Measurements from ENCODE around the gene SORL1-AS1.
A peak's percentile ranks its signal among the peaks of the same experiment; 100 is the strongest.

SORL1-AS1 gene

DNA sequence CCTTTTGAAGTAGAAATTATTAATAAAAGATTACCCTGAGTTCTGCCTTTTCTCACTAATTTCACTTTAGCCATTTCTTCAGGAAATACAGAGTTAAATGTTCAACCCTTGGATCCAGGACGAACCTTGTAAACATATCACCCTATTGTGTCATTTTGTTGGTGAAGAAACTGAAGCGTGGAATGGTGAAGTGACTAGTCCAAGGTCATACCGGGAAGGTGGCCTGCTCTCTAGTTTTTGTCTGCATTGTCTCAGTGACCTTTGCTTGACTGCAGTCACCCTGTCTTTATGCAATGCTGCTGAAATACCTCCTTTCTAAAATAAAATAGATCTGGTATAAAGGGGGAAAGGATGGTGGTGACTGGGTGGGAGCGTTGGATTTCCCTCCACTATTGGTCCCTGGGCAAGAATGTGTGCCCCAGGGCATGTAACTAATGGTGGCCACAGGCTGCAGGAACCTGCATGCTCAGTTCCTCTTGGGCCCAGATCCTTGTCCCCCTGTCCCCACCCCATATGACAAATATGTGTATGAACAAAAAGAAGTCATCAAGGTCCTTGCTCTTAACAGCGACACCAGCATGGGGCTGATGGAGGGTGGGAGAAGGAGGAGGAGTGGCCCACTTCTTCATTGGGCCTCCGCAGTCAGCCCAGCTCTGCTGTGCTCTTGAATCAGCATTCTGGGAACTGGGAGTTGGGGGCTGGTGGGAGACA lies 977 bp upstream of the SORL1-AS1 start (continued):
- TF ChIP-seq MEF2B (IDR thresholded peaks at IDR 0.05; ENCODE audit: partially characterized antibody, poor library complexity, severe bottlenecking) (no peak), POLR2AphosphoS2 (IDR thresholded peaks at IDR 0.05; ENCODE audit: low read depth, low read length) (peak; percentile 88), IKZF2 (IDR thresholded peaks at IDR 0.05) (peak in 1 of 2 experiments; percentile 40; a peak in 1 of 4 replicates), RBBP5 (conservative IDR thresholded peaks at IDR 0.05) (no peak), CREM (IDR thresholded peaks at IDR 0.05; ENCODE audit: low read depth) (no peak), POLR2AphosphoS5 (IDR thresholded peaks at IDR 0.05; ENCODE audit: low read length) (peak; percentile 82), ZNF207 (IDR thresholded peaks at IDR 0.05; ENCODE audit: borderline replicate concordance) (no peak), POLR2A (IDR thresholded peaks at IDR 0.05; ENCODE audit: low read depth, low read length) (peak; percentile 54; the same call in 1 of the 2 replicates), SMC3 (IDR thresholded peaks at IDR 0.05; ENCODE audit: borderline replicate concordance, low read length) (peak; percentile 5; the same call in 1 of the 2 replicates), FOXM1 (IDR thresholded peaks at IDR 0.05; ENCODE audit: low read depth, low read length) (no peak), SREBF1 (IDR thresholded peaks at IDR 0.05; ENCODE audit: low read length) (no peak), PAX8 (IDR thresholded peaks at IDR 0.05) (no peak), SMAD5 (IDR thresholded peaks at IDR 0.05; ENCODE audit: low read depth) (no peak), SP1 (IDR thresholded peaks at IDR 0.05; ENCODE audit: low read depth, low read length) (no peak), BHLHE40 (IDR thresholded peaks at IDR 0.05; ENCODE audit: borderline replicate concordance in 1 of 2, low read depth in 2 of 2, low read length in 1 of 2) (0 out of 4 replicates have a peak, but pooled peaks of 1 of the 2 experiments have one; percentile 4), GABPA (IDR thresholded peaks at IDR 0.05; ENCODE audit: low read depth) (no peak)
- TF ChIP-seq, protein P1, sequence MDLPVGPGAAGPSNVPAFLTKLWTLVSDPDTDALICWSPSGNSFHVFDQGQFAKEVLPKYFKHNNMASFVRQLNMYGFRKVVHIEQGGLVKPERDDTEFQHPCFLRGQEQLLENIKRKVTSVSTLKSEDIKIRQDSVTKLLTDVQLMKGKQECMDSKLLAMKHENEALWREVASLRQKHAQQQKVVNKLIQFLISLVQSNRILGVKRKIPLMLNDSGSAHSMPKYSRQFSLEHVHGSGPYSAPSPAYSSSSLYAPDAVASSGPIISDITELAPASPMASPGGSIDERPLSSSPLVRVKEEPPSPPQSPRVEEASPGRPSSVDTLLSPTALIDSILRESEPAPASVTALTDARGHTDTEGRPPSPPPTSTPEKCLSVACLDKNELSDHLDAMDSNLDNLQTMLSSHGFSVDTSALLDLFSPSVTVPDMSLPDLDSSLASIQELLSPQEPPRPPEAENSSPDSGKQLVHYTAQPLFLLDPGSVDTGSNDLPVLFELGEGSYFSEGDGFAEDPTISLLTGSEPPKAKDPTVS (IDR thresholded peaks at IDR 0.05; ENCODE audit: low read depth, low read length), result no peak
- TF ChIP-seq, protein P2, sequence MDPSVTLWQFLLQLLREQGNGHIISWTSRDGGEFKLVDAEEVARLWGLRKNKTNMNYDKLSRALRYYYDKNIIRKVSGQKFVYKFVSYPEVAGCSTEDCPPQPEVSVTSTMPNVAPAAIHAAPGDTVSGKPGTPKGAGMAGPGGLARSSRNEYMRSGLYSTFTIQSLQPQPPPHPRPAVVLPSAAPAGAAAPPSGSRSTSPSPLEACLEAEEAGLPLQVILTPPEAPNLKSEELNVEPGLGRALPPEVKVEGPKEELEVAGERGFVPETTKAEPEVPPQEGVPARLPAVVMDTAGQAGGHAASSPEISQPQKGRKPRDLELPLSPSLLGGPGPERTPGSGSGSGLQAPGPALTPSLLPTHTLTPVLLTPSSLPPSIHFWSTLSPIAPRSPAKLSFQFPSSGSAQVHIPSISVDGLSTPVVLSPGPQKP (IDR thresholded peaks at IDR 0.05; ENCODE audit: low read depth, low read length), result no peak
- TF ChIP-seq, protein P3, sequence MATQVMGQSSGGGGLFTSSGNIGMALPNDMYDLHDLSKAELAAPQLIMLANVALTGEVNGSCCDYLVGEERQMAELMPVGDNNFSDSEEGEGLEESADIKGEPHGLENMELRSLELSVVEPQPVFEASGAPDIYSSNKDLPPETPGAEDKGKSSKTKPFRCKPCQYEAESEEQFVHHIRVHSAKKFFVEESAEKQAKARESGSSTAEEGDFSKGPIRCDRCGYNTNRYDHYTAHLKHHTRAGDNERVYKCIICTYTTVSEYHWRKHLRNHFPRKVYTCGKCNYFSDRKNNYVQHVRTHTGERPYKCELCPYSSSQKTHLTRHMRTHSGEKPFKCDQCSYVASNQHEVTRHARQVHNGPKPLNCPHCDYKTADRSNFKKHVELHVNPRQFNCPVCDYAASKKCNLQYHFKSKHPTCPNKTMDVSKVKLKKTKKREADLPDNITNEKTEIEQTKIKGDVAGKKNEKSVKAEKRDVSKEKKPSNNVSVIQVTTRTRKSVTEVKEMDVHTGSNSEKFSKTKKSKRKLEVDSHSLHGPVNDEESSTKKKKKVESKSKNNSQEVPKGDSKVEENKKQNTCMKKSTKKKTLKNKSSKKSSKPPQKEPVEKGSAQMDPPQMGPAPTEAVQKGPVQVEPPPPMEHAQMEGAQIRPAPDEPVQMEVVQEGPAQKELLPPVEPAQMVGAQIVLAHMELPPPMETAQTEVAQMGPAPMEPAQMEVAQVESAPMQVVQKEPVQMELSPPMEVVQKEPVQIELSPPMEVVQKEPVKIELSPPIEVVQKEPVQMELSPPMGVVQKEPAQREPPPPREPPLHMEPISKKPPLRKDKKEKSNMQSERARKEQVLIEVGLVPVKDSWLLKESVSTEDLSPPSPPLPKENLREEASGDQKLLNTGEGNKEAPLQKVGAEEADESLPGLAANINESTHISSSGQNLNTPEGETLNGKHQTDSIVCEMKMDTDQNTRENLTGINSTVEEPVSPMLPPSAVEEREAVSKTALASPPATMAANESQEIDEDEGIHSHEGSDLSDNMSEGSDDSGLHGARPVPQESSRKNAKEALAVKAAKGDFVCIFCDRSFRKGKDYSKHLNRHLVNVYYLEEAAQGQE (IDR thresholded peaks at IDR 0.05; ENCODE audit: low read depth, low read length), result no peak
- TF ChIP-seq, protein P4, sequence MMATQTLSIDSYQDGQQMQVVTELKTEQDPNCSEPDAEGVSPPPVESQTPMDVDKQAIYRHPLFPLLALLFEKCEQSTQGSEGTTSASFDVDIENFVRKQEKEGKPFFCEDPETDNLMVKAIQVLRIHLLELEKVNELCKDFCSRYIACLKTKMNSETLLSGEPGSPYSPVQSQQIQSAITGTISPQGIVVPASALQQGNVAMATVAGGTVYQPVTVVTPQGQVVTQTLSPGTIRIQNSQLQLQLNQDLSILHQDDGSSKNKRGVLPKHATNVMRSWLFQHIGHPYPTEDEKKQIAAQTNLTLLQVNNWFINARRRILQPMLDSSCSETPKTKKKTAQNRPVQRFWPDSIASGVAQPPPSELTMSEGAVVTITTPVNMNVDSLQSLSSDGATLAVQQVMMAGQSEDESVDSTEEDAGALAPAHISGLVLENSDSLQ (IDR thresholded peaks at IDR 0.05), result no peak
- TF ChIP-seq, protein P5, sequence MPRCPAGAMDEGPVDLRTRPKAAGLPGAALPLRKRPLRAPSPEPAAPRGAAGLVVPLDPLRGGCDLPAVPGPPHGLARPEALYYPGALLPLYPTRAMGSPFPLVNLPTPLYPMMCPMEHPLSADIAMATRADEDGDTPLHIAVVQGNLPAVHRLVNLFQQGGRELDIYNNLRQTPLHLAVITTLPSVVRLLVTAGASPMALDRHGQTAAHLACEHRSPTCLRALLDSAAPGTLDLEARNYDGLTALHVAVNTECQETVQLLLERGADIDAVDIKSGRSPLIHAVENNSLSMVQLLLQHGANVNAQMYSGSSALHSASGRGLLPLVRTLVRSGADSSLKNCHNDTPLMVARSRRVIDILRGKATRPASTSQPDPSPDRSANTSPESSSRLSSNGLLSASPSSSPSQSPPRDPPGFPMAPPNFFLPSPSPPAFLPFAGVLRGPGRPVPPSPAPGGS (IDR thresholded peaks at IDR 0.05; ENCODE audit: borderline replicate concordance, insufficient read depth, low read depth, low read length, poor library complexity, severe bottlenecking), result no peak
